ENCODE measurements around the gene PMEL. TPM values are rescaled to one million over a fixed set of nuclear protein-coding genes. Genes with fewer than 3 reads are reported as not detected.

The PMEL gene
- total RNA-seq, 4 donors from 2014 or later, result 0.73 to 2.0 TPM; not detected in 2

- Histone ChIP-seq H3K4me1 (peaks cover 28 to 39% of the 10 kb centered on the region in 2 donors), H3K36me3 (peaks cover 0 to 12% of the 10 kb centered on the region in 2 donors), H3K9me3 (no peaks in the 10 kb centered on the region), H3K27me3 (no peaks in the 10 kb centered on the region), H3K27ac (peak overlapping the region; percentile 93 to 97 (median 94)), H3K4me3 (peak overlapping the region; percentile 68 to 99 (median 75))
- no peak for DNase-seq
- ATAC-seq, result no peak
- in situ Hi-C loops (cut with MboI; ENCODE audit: low sequenced_read_pairs in 4 of 4), result no loop called here
- TF ChIP-seq CTCF (IDR thresholded peaks at IDR 0.05 in 4 of 5, conservative IDR thresholded peaks at IDR 0.05 in 1 of 5) (no peak), POLR2A (IDR thresholded peaks at IDR 0.05) (no peak)
- intact Hi-C loops (cut with DNase I; ENCODE audit: low total_unique reads), result loop anchor here (5.0 kb wide), 1 partner anchor 155 kb away; the partner anchor contains the start of genes ORMDL2 and SARNP
Measured at GRCh38 chr12:55972456-55972855, 6.6 kb upstream of the PMEL start.

- ATAC-seq (no peak), DNase-seq (no peak)
- H3K4me3 ChIP-seq, result no peak overlapping the region
- peaks cover 31 to 39% of the 10 kb centered on the region in 2 donors for H3K4me1 ChIP-seq
- peak overlapping the region; percentile 93 to 97 (median 94) for H3K27ac ChIP-seq
- H3K27me3 ChIP-seq, result no peaks in the 10 kb centered on the region
- intact Hi-C loops (cut with DNase I; ENCODE audit: low total_unique reads) (loop anchor here (5.0 kb wide), 1 partner anchor 155 kb away; the partner anchor contains the start of genes ORMDL2 and SARNP), in situ Hi-C loops (cut with MboI; ENCODE audit: low sequenced_read_pairs in 4 of 4) (no loop called here)
- TF ChIP-seq POLR2A (IDR thresholded peaks at IDR 0.05) (no peak), CTCF (IDR thresholded peaks at IDR 0.05 in 4 of 5, conservative IDR thresholded peaks at IDR 0.05 in 1 of 5) (no peak)
- no peaks in the 10 kb centered on the region for H3K9me3 ChIP-seq
- peaks cover 0 to 12% of the 10 kb centered on the region in 2 donors for H3K36me3 ChIP-seq
Measured at GRCh38 chr12:55972042-55972441, 6.2 kb upstream of the PMEL start.

GRCh38 chr12:55970775-55971174, 4.9 kb upstream of the PMEL start:
- intact Hi-C loops (cut with DNase I; ENCODE audit: low total_unique reads) (loop anchor here (5.0 kb wide), 1 partner anchor 153 kb away; the partner anchor contains the start of genes ORMDL2 and SARNP), in situ Hi-C loops (cut with MboI; ENCODE audit: low sequenced_read_pairs in 4 of 4) (no loop called here)
- H3K27ac ChIP-seq, result no peak overlapping the region
- H3K4me1 ChIP-seq, result peaks cover 32 to 39% of the 10 kb centered on the region in 2 donors
- H3K27me3 ChIP-seq, result no peaks in the 10 kb centered on the region
- DNase-seq (no peak), ATAC-seq (no peak)
- peaks cover 0 to 7% of the 10 kb centered on the region in 2 donors for H3K36me3 ChIP-seq
- no peaks in the 10 kb centered on the region for H3K9me3 ChIP-seq
- H3K4me3 ChIP-seq, result no peak overlapping the region
- TF ChIP-seq CTCF (IDR thresholded peaks at IDR 0.05 in 4 of 5, conservative IDR thresholded peaks at IDR 0.05 in 1 of 5) (no peak), POLR2A (IDR thresholded peaks at IDR 0.05) (no peak)

GRCh38 chr12:55969356-55969755, 3.5 kb upstream of the PMEL start:
- Histone ChIP-seq H3K27ac (no peak overlapping the region), H3K9me3 (no peaks in the 10 kb centered on the region), H3K4me3 (no peak overlapping the region), H3K27me3 (no peaks in the 10 kb centered on the region), H3K36me3 (peaks cover 0 to 7% of the 10 kb centered on the region in 2 donors), H3K4me1 (peaks cover 24 to 27% of the 10 kb centered on the region in 2 donors)
- ATAC-seq, result no peak
- TF ChIP-seq POLR2A (IDR thresholded peaks at IDR 0.05) (no peak), CTCF (IDR thresholded peaks at IDR 0.05 in 4 of 5, conservative IDR thresholded peaks at IDR 0.05 in 1 of 5) (no peak)
- in situ Hi-C loops (cut with MboI; ENCODE audit: low sequenced_read_pairs in 4 of 4), result no loop called here
- intact Hi-C loops (cut with DNase I; ENCODE audit: low total_unique reads), result no loop called here
- no peak for DNase-seq

Measured in gastrocnemius medialis (tissue), 4 donors.